NCI-H526 (cell line): ENCODE results near the gene BRME1.
"Not testable (repeated sequence)": the region's sequence is repeated elsewhere in the genome, so short reads cannot be mapped to it uniquely, and the experiment has no call there.

ENCODE experiments used
- DNase-seq, 2 experiments: peaks; one replicate each; lab custom pipeline; 2025; lab: John Stamatoyannopoulos, UW

The BRME1 gene

DNA sequence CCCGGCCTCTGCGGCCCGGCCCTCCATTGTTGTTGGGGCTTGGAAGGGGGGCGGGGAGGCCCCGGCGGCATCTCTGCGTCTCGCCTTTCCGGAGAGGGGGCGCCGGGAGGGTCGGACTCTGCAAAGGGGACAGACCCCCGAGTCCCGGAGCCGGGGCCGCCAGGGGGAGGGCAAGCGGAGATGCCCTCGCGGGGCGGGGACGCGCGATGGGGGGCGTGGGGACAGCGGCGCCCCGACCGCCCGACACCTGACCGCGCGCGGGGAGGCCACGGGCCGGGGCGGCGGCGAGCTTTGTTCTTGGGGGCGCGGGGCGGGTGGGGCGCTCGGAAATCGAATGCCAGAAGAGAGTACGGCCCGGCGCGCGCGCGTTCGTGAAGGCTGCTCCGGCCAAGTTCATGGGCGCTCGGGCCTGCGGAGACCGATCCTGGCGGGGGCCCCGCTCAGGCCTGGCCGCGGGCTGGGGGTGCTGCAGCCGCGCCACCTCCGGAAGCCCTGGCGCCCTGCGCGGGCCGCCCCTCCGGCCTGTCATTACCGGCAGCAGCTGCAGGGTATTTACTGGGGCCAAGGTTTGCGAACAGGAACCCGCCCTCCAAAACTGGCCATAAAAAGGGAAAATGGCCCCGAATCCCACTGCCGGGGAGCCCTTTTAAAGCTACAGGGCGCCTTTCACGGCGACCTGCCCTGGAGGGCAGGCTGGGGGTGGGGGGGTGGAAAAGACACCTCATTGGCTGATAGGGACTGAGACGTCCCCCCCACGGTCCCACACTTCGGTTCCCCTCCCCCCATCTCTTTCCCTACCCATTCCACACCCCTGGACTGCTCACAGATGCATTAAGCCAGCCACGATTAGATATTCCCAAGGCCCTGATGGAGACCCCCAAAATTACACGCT, 40.1 kb downstream of the BRME1 start:
- DNase-seq: no peak

DNA sequence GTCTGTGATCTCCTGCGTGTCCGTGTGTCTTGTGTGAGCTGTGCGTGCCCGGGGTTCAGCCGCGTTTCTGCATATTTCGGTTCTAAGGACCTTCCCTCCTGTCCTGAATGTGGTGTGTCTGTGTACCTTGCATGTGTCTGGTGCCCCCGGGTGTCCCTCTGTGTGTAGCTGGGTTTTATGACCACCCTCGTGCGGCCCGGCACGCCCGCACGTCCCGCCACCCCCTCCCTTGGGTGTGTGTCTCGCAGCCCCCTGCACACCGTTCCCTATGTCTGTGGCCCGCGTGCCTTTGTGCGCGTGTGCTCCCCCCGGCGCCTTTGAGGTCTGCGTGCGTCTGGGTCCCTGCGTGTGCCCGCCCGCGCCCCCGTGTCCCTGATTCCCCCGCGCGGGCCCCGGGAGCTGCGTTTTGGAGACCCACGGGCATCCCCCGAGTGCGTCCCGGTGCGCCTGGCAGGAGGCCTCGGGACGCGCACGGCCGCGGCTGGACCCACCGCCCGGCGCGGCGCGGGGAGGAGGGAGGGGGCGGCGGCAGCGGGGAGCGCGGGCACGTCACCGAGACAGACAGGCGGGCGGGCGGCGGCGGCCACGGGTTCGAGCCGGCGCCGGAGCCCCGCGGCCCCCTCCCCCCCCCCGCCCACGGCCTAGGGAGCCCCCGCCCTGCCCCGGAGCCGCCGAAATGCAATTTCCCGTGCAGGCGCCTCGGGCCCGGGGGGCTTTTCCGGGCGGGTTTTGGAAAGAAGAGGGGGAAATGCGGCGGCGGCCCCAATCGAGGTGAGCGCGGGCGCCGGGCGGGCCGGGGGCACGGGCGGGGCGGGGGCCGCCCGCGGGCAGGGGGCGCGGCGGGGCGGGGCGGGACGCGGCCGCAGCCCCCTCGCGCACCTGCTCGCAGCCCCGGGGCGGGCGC, 41.0 kb downstream of the BRME1 start:
- DNase-seq: no peak

DNA sequence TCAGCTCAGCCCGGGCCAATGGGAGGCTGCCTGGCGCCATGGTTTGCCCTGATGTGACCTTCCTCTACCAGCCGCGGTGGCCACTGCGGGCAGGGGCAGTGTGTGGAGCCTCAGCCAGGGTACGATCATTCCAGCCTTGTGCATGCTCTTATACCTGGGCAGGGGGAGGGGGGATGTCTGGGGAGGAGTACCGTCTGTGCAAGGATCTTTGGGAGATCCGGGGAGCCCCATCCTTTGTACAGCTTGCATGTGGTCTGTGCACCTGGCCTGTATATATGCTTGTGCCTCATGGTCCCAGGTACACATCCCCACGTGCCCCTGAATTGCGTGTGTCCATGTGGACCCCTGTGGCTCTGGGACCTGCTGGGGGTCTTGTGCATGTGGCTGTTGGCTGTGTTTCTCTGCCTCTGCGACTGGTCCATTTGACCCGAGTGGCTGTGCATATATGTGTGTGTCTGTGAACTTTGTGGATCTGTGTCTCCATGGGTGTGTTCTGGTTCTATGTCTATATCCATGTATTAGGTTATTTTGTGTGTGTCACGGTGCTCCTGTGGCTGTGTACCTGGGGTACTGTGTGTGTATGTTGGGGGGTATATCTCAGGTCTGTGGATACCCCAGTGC, 41.8 kb downstream of the BRME1 start:
- DNase-seq: no peak

DNA sequence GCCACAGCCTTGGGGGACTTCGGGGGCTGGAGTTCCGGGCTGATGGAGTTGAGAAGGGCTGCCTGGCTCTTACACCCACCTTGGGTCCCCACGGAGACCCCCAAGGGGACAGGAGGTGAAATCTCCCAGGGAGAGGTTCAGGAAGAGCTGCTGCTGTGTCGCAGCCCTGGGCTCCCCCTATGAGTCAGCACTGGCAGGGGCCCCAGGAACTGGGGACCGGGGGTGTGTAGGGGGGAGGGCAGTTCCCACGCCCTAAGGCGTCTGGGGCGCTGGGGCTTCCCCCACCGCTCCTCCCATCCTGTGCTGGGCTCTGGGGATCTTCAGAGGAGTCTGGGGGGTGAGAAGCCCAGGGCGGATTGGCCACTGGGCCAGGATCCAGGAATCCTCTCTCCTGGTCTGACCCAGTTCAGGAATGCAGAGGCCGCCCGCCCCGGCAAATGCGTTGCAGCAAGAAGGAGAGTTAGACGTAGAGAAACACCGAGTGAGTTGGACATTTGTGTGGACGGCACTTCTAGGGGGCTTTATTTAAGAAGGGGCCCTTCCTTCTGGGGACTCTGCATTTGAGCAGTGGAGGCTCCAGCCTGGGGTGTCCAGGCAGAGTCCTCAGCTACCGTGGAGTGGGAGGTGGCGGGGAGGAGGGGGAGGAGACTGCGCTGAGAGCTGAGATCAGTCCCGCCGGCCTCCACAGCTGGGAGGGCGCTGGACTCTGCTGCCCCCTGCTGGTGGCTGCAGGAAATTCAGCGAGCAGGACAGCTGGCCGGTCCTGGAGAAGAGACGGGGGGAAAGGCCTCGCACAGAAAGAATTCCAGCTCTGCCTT, 44.0 kb downstream of the BRME1 start:
- peak in 1 of 2 experiments; percentile 65 for DNase-seq

DNA sequence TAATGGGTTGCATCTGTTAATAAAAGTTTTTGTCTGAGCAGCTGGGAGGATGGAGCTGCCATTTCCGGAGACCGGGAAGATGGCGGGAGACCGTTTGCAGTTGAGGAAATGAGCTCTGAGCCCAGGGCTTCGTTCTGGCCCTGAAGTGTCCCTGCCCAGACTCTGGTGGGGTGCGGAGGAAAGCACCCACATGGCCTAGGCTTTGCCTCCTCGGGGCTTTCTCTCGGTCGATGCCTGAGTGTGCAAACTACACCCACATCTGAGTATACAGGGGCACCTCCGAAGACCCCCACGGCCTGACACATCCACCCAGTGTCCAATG, 44.6 kb downstream of the BRME1 start:
- no peak for DNase-seq

DNA sequence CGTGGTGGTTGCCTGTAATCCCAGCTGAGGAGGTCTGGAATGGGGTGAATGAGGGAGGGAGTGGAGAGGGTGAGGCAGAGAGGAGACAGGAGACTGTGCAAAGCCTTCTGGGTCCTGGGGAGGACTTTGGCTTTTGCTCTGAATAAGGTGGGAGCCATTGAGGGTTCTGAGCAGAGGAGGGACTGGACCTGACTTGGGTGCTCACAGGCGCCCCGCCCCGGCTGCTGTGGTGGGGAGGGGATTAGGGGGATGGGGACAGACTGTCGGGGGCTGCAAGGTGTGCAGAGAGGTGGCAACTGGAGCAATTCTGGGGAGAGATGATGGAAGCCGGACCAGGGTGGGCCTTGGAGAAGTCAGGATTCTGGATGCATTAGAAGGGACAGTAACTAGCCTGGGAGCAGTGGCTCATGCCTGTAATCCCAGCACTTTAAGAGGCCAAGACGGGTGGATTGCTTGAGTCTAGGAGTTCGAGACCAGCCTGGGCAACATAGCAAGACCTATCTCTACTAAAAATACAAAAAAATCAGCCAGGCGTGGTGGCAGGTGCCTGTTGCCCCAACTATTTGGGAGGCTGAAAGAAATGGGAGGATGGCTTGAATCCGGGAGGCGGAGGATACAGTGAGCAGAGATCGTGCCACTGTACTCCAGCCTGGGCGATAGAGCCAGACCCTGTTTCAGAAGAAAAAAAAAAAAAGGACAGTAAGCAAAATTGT, 45.1 kb downstream of the BRME1 start:
- no peak for DNase-seq

DNA sequence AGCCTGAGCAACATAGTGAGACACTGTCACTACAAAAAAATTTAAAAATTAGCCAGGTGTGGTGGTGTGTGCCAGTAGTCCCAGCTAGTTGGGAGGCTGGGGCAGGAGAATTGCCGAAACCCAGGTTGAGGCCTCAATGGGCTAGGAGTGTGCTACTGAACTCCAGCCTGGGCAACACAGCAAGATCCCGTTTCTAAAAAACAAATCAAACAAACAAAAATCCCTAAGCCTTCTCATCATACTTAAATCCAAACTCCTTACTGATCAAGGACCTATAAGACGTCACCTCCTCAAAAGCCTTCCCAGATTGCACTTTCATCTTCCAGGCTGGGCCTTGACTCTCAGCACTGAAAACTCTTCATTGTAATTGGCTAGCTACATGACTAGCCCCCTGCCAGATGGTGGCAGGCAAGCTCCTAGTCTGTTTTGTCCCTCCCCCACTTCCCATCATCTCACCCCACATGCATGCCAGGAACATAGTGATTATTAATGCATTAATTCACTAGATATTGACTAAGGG, 46.5 kb downstream of the BRME1 start:
- DNase-seq: no peak

DNA sequence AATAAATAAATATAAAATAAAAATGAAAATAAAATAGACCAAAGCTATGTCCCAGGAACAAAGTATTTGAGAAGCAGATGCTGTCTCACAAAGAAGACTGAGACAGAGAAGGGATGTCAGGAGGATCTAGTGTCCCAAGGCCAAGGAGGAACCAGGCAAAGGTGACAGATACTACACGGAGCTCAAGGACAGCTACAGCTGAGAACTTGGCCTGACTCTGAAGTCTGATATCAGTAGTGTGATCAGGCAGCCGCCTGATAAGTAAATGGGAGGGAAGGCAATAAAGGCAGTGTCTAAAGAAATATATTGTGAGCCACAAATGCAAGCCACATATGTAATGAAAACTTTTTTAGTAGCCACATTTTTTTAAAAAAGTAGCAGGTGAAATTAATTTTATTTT, 49.4 kb downstream of the BRME1 start:
- DNase-seq: no peak

DNA sequence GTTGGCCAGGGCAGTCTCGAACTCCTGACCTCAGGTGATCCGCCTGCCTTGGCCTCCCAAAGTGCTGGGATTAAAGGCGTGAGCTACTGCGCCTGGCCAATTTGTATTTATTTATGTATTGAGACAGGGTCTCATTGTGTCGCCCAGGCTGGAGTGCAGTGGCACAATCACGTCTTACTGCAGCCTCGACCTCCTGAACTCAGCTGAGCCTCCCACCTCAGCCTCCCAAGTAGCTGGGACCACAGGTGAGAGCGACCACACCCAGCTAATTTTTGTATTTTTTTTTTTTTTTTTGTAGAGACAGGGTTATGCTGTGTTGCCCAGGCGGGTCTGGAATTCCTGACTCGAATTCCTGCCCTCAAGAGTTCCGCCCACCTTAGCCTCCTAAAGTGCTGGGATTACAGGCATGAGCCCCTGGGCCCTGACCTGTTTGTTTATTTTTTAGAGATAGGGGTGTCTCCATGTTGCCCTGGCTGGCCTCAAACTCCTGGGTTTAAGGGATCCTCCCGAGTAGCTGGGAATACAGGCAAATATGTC, 53.7 kb downstream of the BRME1 start:
- not testable (repeated sequence) for DNase-seq

DNA sequence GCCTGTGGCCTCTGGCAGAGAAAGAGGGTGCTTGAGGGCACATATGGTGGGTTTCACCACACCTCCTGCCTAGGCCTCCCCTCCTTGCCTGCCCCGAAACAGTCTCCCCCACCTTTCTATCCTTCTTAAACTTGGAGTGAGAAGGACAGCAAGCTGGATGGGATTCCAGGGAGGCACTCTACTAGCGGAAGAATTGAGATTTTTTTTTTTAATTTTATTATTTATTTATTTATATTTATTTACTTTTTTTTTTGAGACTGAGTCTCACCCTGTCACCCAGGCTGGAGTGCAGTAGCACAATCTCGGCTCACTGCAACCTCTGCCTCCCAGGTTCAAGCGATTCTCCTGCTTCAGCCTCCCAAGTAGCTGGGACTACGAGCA, 54.2 kb downstream of the BRME1 start:
- not testable (repeated sequence) for DNase-seq

DNA sequence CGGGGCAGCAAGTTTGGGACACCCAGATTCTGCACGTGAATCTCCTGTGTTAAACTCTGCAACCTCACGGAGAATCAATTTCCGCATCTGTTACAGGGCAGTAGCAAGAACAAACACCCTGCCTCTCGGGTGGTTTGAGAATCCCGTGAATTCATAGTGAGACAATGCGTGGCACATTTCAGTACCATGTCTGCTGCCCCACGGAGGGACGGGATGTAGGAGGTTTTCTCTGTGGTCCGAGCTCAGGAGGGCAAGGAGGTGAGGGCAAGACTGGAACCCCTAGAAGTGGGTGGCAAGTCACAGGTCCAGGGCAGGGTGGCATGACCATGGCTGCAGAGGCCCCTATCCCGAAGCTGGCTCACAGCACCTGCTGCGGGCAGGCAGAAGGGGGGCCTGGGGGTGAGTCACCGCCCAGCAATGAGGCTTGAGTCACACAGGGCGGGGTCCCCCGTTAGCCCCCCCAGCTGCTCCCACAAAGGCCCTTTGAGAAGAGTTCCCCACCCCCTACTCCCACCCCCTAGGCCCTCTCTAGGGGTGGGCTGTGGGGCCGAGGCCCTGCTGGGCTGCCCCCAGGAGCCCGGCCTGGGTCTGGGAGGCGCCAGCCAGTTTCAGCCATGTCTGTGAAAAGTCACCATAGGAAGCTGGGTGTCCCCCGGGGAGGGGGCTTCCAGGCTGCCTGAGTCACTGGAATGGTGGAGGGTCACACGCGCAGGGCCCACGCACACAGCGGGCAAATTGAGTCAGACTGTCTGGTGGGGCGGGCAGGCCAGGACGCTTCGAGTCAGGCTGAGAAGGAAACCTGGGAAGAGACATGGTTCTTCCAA, 54.8 kb downstream of the BRME1 start:
- DNase-seq: no peak

DNA sequence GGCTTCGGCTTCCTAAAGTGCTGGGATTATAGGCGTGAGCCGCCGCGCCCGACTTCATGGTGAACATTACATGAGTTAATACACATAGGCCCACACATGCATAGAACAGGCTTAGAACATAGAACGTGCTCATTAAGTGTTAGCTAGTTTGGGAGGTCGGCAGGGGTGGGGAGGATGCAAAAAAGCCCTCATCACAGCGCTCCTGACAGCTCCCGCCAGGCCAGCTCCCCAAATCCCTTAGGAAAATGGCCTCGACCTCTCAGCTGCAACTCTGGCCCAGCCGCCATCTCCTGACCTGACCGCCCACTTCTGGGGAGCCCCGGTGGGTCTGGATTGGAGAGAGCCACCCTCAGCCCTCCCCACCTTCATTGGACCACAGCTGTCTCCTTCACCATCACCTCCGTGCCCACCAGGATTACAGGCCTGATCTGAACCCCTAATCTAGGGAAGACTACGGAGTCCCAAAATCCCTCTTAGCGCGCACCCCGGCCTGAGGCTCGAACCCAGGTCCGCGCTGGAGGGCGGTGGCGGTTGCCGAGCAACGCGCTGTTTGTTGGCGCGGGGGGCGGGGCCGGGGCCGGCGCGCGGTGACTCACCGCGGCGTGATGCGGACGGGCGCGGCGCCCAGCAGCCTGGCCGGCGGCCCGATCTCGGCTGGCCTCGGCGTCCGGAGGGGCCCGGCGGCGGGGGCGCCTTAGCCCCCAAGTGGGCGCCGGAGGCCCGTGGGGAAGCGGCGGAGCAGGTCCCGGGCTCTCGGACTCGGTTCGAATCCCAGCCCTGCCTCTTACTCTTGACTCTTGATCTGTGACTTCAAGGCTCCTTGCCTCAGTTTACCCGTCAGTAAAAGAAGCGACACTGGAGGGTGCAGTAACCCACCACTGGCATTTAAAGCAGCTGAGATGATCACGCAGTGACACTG, 55.7 kb downstream of the BRME1 start:
- DNase-seq: peak in 1 of 2 experiments; percentile 34

DNA sequence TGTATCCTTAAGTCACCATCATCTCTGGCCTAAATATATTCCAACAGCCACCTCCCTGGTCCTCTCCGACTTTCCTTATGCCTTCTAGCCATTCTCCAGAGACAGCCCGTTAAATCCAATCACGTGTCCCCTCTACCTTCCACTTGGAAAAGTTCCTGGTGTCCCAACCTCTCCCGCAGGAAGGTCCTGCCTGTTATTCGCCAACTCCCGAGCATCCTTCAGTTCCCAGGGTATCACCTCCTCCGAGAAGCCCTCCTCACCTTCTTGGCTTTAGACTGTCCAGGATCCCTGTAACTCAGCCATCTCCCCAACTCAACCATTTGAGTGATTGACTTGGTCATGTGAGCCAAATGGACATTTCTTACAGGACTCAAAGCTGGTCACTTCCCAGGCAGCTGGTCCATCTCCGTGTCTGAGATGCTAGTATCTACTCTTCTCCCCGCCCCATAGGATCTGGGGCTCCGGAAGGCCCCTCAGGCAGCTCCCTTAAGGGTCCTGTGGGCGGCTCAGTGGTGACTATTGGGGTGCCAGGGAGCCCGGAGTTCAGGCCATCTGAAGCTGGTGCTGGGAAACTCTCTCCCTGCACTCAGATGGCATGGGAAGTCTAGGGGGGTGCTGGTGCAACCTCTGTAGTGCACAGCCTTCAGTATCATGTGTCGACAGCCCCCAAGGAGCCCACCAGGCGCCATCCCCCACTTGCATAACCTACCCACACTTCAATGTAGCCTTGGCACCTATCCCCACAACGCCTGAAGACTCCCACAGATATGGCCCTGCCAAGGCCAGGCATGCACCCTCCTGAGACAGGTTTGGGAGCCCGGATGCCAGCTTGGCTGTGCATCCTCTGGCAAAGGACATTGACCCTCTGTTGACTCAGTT, 56.9 kb downstream of the BRME1 start:
- DNase-seq: no peak

DNA sequence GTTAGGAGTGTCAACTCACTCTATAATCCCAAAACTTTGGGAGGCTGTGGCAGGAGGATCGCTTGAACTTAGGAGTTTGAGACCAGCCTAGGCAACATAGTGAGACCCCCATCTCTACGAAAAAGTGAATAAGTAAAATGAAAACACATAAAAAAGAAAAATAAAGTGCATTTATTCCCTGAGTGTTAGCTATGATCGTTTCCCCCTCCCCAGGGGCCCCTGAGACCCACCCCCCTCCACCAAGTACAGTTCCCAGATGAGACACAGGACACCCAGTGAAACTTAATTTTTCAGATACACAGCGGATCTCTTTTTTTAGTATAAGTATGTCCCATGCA, 57.6 kb downstream of the BRME1 start:
- no peak for DNase-seq

DNA sequence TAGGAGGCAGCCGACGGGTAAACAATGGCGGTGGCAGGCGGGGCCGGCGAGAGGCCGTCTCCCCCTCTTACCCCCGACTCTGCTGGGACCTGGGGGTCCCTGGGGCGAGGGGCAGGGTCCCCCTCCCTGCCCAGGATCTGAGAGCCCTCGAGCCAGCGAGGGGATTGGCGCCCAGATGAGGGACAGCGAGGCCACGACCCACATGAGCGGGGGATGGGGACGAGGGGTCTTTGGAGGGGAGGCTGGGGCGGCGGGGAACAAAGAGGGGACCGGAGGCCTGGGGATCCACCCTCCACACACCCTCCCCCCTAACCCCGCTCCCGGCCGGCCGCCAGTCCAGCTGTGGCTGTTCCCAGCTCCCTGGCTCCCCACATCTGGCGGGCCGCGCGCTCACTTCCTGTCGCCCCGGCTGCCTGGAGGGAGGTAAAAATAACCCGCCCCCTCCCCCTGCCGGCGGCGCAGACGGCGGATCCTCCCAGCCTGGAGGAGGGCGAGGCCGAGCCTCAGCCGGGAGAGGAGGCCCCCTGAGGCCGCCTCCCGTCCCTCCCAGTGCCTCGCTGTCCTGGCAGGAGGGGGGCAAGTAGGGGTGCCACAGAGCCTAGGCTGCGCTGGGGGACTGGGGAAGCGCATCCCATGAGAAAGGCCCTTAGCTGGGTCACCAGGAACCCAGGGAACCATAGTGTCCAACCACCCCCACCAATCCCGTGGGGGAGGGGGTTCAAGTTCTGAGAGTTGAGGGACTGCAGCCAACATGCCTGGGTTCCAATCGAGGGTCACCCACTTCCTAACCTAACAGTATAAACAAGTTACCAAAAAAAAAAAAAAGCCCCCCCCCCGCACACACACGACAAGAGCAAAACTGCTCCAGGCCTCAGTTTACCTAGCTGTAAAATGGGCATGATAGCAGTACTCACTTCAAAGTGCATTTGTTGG, 58.2 kb downstream of the BRME1 start:
- DNase-seq: peak in 1 of 2 experiments; percentile 70

DNA sequence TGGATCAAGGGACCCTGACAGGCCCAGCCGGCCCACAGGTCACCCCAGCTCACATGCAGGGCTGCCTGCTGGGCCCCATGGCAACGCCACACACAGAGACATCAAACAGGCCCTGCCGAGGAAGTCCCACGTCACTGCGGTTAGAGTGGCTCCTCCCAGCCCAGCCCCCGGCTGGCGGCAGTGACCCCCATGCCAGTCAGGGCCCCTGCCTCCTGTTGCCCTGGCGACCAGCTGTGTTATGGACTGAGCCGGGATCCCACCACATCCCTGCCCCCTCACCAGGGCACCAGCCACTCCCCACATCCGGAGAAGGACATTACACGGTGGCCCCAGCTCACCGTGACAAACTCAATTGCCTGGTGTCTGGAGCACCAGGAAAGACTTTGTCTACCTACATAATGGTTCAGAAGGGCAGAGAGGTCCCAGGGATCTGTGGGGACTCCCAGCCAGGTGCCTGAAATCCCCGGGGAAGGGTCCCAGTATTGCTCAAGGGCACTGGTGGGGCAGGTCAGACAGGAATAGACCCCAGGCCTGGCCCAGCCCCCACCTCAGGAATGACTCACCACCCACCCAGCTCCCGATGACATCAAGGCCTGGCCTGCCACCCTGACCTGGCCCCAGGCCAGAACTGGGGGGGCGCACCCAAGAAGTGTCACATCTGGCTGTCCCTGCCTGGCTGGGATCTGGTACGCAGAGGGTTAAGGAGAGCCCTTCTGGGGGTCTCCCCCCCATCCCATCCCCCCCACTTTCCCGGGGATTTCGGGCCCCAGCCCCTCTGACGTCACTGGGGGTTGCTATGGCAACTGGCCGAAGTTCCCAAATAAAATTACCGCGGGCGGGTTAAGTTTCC, 59.1 kb downstream of the BRME1 start:
- DNase-seq: peak in 1 of 2 experiments; percentile 40
